K562 (cell line): ENCODE measurements around the gene TMTC2.
"Not testable (repeated sequence)": the region's sequence is repeated elsewhere in the genome, so short reads cannot be mapped to it uniquely, and the experiment has no call there.

Experiments
- EZH2 ChIP-seq: IDR thresholded peaks from 2 replicates; pipeline ENCODE4 v1.6.1; 2012; ENCODE audit warnings: low read depth, mild to moderate bottlenecking, inconsistent platforms, low read length, borderline replicate concordance
- GATA2 ChIP-seq: sonication (generic); formaldehyde crosslinking; IDR thresholded peaks from 2 replicates; pipeline ENCODE4 v1.4.0; 2020; ENCODE audit warnings: mild to moderate bottlenecking, missing genetic modification reagents
- NCOR1 ChIP-seq: fragments of 450-650 bp; IDR thresholded peaks from 2 replicates; pipeline ENCODE4 v1.6.1; 2016; ENCODE audit warnings: mild to moderate bottlenecking, moderate library complexity
- NFE2L1 ChIP-seq: fragments of 450-650 bp; IDR thresholded peaks from 2 replicates; pipeline ENCODE4 v1.6.1; 2016; ENCODE audit warnings: missing genetic modification characterization, low read depth, mild to moderate bottlenecking, missing compliant biosample characterization, moderate library complexity, borderline replicate concordance
- PHB2 ChIP-seq: fragments of 450-650 bp; IDR thresholded peaks from 2 replicates; pipeline ENCODE4 v1.6.1; 2017; ENCODE audit warnings: low read depth
- RAD21 ChIP-seq, 2 experiments: fragments of 250-450 bp in 1 of 2; fragments of 450-650 bp in 1 of 2; sonication (Bioruptor Pico) in 1 of 2; formaldehyde crosslinking in 1 of 2; IDR thresholded peaks in 1 of 2; conservative IDR thresholded peaks in 1 of 2; 2 replicates each; pipeline versions ENCODE4 v1.4.0 to v1.8.0; 2020 to 2022; ENCODE audit warnings: mild to moderate bottlenecking in 2 of 2, moderate library complexity in 1 of 2
- RBM14 ChIP-seq: fragments of 200-400 bp; formaldehyde crosslinking; IDR thresholded peaks from 2 replicates; pipeline ENCODE4 v1.6.1; 2018; ENCODE audit warnings: low read depth, mild to moderate bottlenecking, low read length, moderate library complexity, borderline replicate concordance; ENCODE audit not compliant: insufficient read depth
- SIN3B ChIP-seq: fragments of 450-650 bp; IDR thresholded peaks from 2 replicates; pipeline ENCODE4 v1.6.1; 2017; ENCODE audit warnings: low read depth, mild to moderate bottlenecking, moderate library complexity
- SPI1 ChIP-seq: IDR thresholded peaks from 2 replicates; pipeline ENCODE4 v1.6.1; 2011; ENCODE audit warnings: low read depth, low read length, control low read depth, borderline replicate concordance
- ZNF232 ChIP-seq: sonication (generic); formaldehyde crosslinking; IDR thresholded peaks from 2 replicates; pipeline ENCODE4 v1.8.0; 2022; ENCODE audit warnings: mild to moderate bottlenecking, missing genetic modification reagents
- ZNF77 ChIP-seq: fragments of 250-450 bp; sonication (Bioruptor Pico); IDR thresholded peaks from 2 replicates; pipeline ENCODE4 v1.5.0; 2020
- TF ChIP-seq, protein P1 (sequence below): fragments of 250-450 bp; sonication (Bioruptor Pico); IDR thresholded peaks from 2 replicates; pipeline ENCODE4 v1.8.0; 2021; ENCODE audit warnings: borderline replicate concordance, mild to moderate bottlenecking, moderate library complexity; ENCODE audit not compliant: poor library complexity, severe bottlenecking
- TF ChIP-seq, protein P2 (sequence below), 3 experiments: IDR thresholded peaks in 2 of 3; conservative IDR thresholded peaks in 1 of 3; 2 replicates each; pipeline ENCODE4 v1.5.1; 2011 to 2012; ENCODE audit warnings: low read length in 3 of 3, mild to moderate bottlenecking in 3 of 3, control low read depth in 2 of 3, improper control_type of control experiment in 1 of 3, inconsistent platforms in 1 of 3, low read depth in 1 of 3, mixed read lengths in 1 of 3, moderate library complexity in 1 of 3; ENCODE audit not compliant: insufficient read depth in 2 of 3
- TF ChIP-seq, protein P3 (sequence below), 2 experiments: fragments of 450-650 bp in 1 of 2; sonication (generic) in 1 of 2; formaldehyde crosslinking in 1 of 2; IDR thresholded peaks in 1 of 2; conservative IDR thresholded peaks in 1 of 2; 2 replicates each; pipeline versions ENCODE4 v1.6.1 to v1.8.1; 2016 to 2023; ENCODE audit warnings: mild to moderate bottlenecking in 2 of 2, moderate library complexity in 2 of 2, inconsistent platforms in 1 of 2, missing genetic modification reagents in 1 of 2

DNA sequence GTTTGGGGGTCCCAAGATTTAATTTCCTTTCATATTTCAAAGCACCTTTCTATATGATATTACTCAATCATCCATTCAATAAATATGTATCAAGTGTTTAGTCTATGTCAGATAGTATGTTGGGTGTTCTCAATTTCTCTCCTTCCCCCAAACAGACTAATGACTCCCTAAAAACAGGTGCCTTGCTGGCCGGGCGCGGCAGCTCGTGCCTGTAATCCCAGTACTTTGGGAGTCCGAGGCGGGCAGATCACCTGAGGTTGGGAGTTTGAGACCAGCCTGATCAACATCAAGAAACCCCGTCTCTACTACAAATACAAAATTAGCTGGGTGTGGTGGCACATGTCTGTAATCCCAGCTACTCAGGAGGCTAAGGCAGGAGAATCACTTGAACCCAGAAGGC lies 78.5 kb downstream of the TMTC2 start:
- TF ChIP-seq RAD21 (CRISPR knock-in tag; conservative IDR thresholded peaks at IDR 0.05 in 1 of 2, IDR thresholded peaks at IDR 0.05 in 1 of 2); RBM14; NCOR1; GATA2 (CRISPR knock-in tag); ZNF232 (CRISPR knock-in tag); SPI1; PHB2; EZH2; ZNF77 (CRISPR knock-in tag); SIN3B; NFE2L1 (tag): not testable (repeated sequence)
- TF ChIP-seq, protein P1, sequence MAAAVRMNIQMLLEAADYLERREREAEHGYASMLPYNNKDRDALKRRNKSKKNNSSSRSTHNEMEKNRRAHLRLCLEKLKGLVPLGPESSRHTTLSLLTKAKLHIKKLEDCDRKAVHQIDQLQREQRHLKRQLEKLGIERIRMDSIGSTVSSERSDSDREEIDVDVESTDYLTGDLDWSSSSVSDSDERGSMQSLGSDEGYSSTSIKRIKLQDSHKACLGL (CRISPR knock-in tag): not testable (repeated sequence)
- TF ChIP-seq, protein P2, sequence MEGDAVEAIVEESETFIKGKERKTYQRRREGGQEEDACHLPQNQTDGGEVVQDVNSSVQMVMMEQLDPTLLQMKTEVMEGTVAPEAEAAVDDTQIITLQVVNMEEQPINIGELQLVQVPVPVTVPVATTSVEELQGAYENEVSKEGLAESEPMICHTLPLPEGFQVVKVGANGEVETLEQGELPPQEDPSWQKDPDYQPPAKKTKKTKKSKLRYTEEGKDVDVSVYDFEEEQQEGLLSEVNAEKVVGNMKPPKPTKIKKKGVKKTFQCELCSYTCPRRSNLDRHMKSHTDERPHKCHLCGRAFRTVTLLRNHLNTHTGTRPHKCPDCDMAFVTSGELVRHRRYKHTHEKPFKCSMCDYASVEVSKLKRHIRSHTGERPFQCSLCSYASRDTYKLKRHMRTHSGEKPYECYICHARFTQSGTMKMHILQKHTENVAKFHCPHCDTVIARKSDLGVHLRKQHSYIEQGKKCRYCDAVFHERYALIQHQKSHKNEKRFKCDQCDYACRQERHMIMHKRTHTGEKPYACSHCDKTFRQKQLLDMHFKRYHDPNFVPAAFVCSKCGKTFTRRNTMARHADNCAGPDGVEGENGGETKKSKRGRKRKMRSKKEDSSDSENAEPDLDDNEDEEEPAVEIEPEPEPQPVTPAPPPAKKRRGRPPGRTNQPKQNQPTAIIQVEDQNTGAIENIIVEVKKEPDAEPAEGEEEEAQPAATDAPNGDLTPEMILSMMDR (IDR thresholded peaks at IDR 0.05 in 2 of 3, conservative IDR thresholded peaks at IDR 0.05 in 1 of 3; ENCODE audit: insufficient read depth in 2 of 3, low read depth in 1 of 3, low read length in 3 of 3): not testable (repeated sequence)
- TF ChIP-seq, protein P3, sequence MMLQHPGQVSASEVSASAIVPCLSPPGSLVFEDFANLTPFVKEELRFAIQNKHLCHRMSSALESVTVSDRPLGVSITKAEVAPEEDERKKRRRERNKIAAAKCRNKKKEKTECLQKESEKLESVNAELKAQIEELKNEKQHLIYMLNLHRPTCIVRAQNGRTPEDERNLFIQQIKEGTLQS (IDR thresholded peaks at IDR 0.05): not testable (repeated sequence)
- TF ChIP-seq, protein P3 (CRISPR knock-in tag; conservative IDR thresholded peaks at IDR 0.05): not testable (repeated sequence)
